GM21528 (cell line): ENCODE results near the gene CC2D2B.

ENCODE experiments used
- ATAC-seq: cut with Tn5 transposase; IDR thresholded peaks from one replicate; pipeline ENCODE4 v1.9.1; 2021; ENCODE audit warnings: mild to moderate bottlenecking, moderate library complexity; ENCODE audit not compliant: unreplicated experiment, low FRiP score

The CC2D2B gene

GRCh38 chr10:96074776-96075175 is 167.0 kb downstream of the CC2D2B start:
- no peak for ATAC-seq

GRCh38 chr10:96075977-96076376 is 168.2 kb downstream of the CC2D2B start:
- no peak for ATAC-seq

GRCh38 chr10:96077156-96077555 is 169.4 kb downstream of the CC2D2B start:
- no peak for ATAC-seq

GRCh38 chr10:96082153-96082552 is 174.4 kb downstream of the CC2D2B start:
- no peak for ATAC-seq
